Mucosa of stomach (tissue), 1 donor: ENCODE results near the gene WDR48.

Experiments
- H3K27me3 ChIP-seq: one replicate; pipeline ENCODE4 v1.7.0; 2013; ENCODE audit warnings: mild to moderate bottlenecking, low read length; ENCODE audit not compliant: control insufficient read depth, insufficient read depth
- H3K36me3 ChIP-seq: one replicate; pipeline ENCODE4 v1.7.0; 2013; ENCODE audit warnings: low read length; ENCODE audit not compliant: control insufficient read depth, insufficient read depth
- H3K4me1 ChIP-seq: one replicate; pipeline ENCODE4 v1.7.0; 2013; ENCODE audit warnings: mild to moderate bottlenecking, low read length; ENCODE audit not compliant: control insufficient read depth, insufficient read depth
- H3K4me3 ChIP-seq: one replicate; pipeline ENCODE4 v1.7.0; 2013; ENCODE audit warnings: low read length
- H3K9ac ChIP-seq: one replicate; pipeline ENCODE4 v1.7.0; 2013; ENCODE audit warnings: mild to moderate bottlenecking, low read length, moderate library complexity
- H3K9me3 ChIP-seq: one replicate; pipeline ENCODE4 v1.7.0; 2013; ENCODE audit warnings: mild to moderate bottlenecking, low read length, moderate library complexity; ENCODE audit not compliant: control insufficient read depth
- donor health status: Pancreatic carcinoma.

WDR48 gene

DNA sequence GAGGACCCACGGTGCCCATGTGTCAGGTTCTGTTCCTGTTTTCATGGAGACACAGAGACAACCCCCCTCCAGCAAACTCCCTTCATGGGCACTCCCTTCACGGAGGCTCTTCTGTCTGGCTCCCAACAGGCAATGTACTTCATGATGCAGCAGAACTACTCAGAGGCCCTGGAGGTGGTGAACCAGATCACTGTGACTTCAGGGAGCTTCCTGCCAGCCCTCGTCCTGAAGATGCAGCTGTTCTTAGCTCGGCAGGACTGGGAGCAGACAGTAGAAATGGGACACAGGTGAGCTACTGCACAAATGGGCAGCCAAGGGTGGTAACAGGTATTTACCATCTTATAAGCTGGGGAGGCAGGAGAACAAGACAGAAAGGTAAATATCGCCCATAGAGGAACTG is 62.6 kb downstream of the WDR48 start:
- no peaks in the 10 kb centered on the region for H3K36me3 ChIP-seq
- no peaks in the 10 kb centered on the region for H3K4me1 ChIP-seq
- H3K9me3 ChIP-seq = no peaks in the 10 kb centered on the region
- H3K4me3 ChIP-seq = no peak overlapping the region
- no peaks in the 10 kb centered on the region for H3K27me3 ChIP-seq
- no peak overlapping the region for H3K9ac ChIP-seq

DNA sequence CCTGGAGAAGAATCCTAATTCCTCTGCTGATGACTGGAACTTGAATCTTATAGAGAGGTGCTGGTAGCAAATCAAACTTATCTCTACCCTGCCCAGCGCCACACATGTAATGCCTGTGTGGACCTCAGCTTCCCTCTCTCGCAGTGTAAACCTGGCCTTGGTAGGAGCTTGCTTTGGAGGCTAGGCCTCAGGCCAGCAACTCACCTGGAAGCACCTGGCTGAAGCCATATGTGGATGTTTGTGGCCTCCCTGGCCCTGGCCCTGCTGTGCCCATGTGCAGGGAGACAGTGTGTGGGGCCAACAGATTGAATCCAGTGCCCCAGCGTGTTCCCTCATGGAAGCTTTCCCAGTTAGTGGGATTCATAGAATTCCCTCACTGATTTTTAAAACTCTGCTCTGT is 64.1 kb downstream of the WDR48 start:
- H3K9me3 ChIP-seq = no peaks in the 10 kb centered on the region

DNA sequence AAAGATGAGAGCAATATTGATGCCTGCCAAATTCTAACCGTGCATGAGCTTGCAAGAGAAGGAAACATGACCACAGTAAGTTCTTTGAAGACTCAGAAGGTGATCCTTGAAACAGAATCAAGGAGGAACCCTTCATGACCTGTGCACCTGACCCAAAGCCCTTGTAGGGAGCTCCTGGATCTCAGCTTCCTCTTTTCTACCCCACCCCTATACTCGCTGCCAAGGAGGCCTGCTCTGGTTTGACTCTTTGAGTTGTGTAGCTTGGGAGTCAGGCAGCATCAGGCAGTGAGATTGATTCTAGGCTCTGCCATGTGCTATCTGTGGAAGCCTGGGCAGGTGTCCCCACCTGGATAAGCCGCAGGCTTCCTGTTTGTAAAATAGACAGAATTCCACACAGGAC is 66.3 kb downstream of the WDR48 start:
- Histone ChIP-seq H3K36me3 (no peaks in the 10 kb centered on the region), H3K9me3 (no peaks in the 10 kb centered on the region), H3K4me1 (no peaks in the 10 kb centered on the region), H3K4me3 (no peak overlapping the region), H3K27me3 (no peaks in the 10 kb centered on the region), H3K9ac (no peak overlapping the region)

More for the DNA sequence above, 64.1 kb downstream of the WDR48 start:
- Histone ChIP-seq H3K4me3 (no peak overlapping the region), H3K9ac (no peak overlapping the region), H3K4me1 (no peaks in the 10 kb centered on the region), H3K27me3 (no peaks in the 10 kb centered on the region), H3K36me3 (no peaks in the 10 kb centered on the region)

DNA sequence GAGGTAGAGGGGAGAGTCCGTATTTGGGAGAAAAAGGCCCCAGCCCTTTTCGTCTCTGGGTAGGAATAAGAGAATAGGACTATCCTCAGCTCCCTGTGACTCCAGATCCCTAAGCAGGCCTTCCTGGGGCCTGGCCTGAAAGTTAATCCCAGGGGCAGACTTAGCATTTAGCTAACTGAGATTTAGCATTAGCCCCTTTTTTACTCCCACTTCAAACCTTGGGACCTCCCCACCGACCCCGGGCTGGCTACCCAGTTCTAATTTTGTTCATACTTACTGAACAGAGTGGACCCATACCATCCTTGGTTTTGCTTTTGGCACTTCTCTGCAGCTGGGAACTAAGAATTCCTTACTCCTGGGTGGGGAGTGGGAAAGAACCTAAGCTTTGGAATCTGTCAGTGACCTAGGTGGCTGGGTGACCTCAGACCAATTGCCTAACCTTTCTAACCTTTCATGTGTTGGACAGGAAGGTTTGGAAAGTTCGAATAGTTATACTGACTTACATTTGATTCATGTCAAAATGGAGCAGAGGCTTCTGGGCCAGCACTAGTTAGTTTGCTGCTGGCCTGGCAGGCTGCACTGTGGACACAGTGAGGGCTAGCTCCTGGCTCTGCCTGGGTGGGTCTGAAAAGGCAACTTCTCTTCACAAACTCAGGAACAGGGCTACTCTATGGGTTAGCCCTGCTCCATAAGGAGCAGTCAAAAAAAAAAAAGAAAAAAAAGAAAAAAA is 67.3 kb downstream of the WDR48 start:
- Histone ChIP-seq H3K9me3 (no peaks in the 10 kb centered on the region), H3K4me1 (no peaks in the 10 kb centered on the region), H3K27me3 (no peaks in the 10 kb centered on the region), H3K36me3 (no peaks in the 10 kb centered on the region), H3K4me3 (no peak overlapping the region), H3K9ac (no peak overlapping the region)

DNA sequence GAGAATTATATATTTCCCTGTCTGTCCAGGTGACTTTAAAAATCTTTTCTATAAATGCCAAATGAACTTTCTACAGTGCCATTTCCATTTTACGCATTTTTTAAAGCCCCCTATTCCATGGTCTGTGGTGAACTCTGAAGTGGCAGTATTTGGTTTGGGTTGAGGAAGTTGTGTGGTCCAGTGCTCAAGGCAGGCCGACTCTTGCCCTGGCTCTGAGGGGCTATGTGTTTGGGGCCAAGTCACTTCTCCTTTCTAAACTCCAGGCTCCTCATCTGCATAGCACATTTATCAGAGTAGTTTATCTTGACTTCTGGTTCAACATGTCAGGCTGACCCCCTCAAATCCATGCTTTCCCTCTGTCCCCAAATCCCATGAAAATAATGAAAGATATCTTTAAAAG is 69.8 kb downstream of the WDR48 start:
- Histone ChIP-seq H3K4me1 (peaks cover 14% of the 10 kb centered on the region), H3K27me3 (no peaks in the 10 kb centered on the region), H3K9me3 (no peaks in the 10 kb centered on the region), H3K4me3 (no peak overlapping the region), H3K36me3 (no peaks in the 10 kb centered on the region), H3K9ac (no peak overlapping the region)

DNA sequence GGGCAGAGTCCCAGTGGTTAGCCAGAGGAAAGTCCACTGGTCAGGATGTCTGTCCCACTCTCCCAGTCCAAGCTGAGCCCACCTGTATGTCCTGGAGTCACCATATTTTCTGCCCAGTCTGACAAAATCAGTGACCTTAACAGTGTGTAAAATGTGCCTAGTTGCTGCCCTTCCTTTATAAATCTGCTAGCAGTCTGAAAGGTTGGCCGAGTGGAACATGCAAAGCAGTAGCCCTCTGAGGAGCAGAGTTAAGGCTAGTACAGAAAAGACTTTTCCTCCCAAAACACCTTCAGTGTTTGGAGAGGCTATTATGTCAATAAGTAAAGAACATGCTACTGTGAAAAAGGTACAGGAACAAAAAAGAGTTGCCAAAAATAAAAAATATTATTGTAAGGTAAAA is 71.0 kb downstream of the WDR48 start:
- H3K4me3 ChIP-seq = no peak overlapping the region
- H3K9me3 ChIP-seq = no peaks in the 10 kb centered on the region
- no peaks in the 10 kb centered on the region for H3K36me3 ChIP-seq
- H3K9ac ChIP-seq = no peak overlapping the region
- no peaks in the 10 kb centered on the region for H3K27me3 ChIP-seq
- H3K4me1 ChIP-seq = peaks cover 25% of the 10 kb centered on the region

DNA sequence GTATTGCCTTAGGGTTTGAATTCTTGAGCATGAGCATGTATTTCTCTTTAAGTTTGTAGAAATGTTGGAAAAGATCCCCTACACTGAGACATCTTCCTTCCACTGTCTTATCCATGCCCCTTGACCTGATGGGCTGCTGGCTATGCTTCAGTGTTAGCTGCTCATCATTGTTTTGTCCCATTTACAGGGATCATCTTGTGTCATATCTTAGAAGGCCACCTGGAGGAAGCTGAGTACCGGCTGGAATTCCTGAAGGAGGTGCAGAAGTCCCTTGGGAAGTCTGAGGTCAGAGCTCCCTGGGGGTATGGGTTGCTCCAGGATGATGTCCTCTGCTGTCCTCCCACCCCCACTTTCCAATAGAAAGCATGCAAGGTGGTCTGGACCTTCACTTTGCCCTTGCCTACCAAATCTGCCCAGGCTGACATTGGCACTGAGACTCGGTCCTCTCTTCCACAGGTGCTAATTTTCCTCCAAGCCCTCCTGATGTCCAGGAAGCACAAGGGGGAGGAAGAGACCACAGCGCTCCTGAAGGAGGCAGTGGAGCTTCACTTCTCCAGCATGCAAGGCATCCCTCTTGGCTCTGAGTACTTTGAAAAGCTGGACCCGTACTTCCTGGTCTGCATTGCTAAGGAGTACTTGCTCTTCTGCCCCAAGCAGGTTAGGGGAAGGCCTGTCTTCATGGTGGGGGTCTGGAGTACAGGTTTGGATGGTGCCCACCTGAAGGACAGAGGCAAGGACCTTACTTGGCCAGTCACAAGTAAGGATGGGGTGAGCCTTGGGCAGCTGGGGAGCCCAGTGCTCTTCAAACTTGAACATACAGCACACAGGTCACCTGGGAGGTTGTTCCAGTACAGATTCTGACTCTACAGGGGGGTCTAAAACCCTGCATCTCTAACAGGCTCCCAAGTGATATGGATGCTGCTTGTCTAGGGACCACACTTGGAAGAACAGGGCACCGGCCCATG is 73.3 kb downstream of the WDR48 start:
- H3K9me3 ChIP-seq = no peaks in the 10 kb centered on the region
- no peaks in the 10 kb centered on the region for H3K27me3 ChIP-seq
- H3K36me3 ChIP-seq = no peaks in the 10 kb centered on the region
- H3K4me1 ChIP-seq = peaks cover 30% of the 10 kb centered on the region
- no peak overlapping the region for H3K9ac ChIP-seq
- no peak overlapping the region for H3K4me3 ChIP-seq

DNA sequence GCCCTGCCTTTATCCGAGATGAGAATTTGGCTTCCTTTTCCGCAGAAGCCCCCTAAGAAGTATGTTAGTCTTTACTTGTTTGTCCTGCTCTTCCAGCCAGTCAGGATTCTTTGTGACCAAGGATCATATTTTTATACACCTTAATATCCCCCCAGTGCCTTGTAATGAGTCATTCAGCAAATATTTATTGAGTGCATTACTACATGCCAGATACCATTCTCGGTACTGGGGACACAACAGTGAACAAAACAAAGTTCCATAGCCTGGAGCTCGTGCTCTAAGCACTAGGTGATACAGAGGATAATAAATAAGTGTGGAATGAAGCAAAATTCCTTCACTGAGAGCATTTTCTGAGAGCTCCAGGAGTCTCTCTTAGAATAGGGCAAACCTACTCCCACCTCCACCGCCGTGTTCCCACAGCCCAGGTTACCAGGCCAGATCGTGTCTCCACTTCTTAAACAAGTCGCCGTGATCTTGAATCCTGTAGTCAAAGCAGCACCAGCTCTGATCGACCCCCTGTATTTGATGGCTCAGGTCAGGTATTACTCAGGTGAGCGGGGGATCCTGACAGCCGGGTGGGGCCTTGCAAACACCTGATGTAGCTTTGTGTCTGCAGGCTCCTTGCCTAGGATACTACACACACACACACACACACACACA is 74.2 kb downstream of the WDR48 start:
- H3K36me3 ChIP-seq = no peaks in the 10 kb centered on the region
- H3K27me3 ChIP-seq = no peaks in the 10 kb centered on the region
- H3K4me1 ChIP-seq = peaks cover 37% of the 10 kb centered on the region
- H3K4me3 ChIP-seq = no peak overlapping the region
- peak overlapping the region; percentile 26 for H3K9ac ChIP-seq
- H3K9me3 ChIP-seq = no peaks in the 10 kb centered on the region

DNA sequence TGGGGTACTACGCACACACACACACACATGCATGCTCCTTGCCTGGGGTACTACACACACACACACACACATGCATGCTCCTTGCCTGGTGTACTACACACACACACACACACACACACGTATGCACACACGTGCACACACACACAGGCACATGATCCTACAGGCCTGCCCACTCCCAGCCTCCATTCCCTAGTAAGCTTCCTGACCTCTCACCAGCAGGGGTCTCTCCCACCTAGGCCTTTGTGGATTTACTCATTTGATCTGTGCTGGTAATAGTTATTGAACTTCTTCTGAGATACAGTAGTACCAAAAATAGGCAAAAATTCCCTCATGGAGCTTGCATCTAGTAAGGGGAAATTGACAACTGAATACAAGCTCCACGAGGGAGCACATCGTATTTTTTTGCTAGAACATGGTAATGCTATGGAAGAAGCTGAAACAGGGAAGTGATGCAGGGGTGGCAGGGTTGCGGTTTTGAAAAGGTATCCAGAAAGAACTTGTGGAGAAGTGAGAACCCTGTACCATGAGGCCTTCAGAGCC is 74.8 kb downstream of the WDR48 start:
- Histone ChIP-seq H3K9ac (peak overlapping the region; percentile 26), H3K9me3 (no peaks in the 10 kb centered on the region), H3K27me3 (no peaks in the 10 kb centered on the region), H3K36me3 (no peaks in the 10 kb centered on the region), H3K4me3 (no peak overlapping the region), H3K4me1 (peaks cover 40% of the 10 kb centered on the region)

DNA sequence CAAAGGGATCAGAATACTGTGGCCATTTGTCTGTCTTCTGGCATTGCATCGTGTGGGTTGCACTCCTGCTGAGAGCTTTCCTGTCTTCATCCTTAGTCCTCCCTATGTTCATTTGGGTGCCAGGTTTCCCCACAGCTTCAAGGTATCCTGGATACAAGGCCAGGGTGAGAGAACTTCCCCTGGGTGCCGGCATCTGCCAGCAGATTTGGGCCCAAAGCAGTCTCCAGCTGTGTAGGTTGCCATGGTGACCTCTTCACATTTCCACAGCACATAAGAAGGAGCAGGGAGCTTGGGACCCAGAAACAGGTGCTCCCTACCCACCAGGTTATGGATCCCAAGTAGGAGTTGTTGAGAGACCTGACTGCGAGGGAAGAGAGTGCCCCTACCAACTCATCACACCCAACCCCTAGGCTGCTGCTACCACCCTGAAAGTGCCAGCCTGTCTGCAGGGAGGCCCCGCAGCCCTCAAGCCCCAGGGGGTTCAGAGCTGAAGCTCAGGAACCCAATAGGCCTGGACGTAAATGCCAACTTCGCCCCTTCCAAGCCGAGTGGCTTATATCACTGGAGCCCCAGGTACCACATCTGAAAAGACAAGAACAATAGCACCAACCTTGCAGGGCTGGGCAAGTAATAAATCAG is 75.6 kb downstream of the WDR48 start:
- peaks cover 44% of the 10 kb centered on the region for H3K4me1 ChIP-seq
- H3K36me3 ChIP-seq = no peaks in the 10 kb centered on the region
- no peak overlapping the region for H3K9ac ChIP-seq
- H3K9me3 ChIP-seq = no peaks in the 10 kb centered on the region
- H3K4me3 ChIP-seq = no peak overlapping the region
- H3K27me3 ChIP-seq = no peaks in the 10 kb centered on the region

DNA sequence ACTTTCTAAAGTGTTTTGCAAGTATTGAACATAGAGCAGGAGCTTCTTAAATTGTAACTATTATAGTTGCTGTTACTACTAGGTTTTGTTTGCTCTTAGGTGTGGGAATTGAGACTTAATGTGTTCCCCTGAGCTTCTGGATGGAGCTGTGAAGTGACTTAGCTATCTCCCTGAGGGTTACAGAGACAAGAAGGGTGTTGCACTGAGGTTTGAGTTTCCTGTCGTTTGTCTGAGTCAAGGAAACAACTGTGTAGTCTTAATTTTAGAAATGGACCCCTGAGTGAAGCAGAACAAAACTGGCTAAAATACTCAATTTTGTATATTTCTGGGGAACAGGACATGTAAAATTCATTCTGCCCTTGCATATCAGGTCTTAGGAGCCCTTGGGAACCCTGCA is 76.1 kb downstream of the WDR48 start:
- no peaks in the 10 kb centered on the region for H3K9me3 ChIP-seq
- no peak overlapping the region for H3K9ac ChIP-seq
- H3K4me3 ChIP-seq = no peak overlapping the region
- H3K4me1 ChIP-seq = peaks cover 47% of the 10 kb centered on the region
- H3K36me3 ChIP-seq = no peaks in the 10 kb centered on the region
- H3K27me3 ChIP-seq = no peaks in the 10 kb centered on the region
